H9 (cell line): Measurements from ENCODE around the gene MYBPC3. TPM values are rescaled to one million over a fixed set of nuclear protein-coding genes. Genes with fewer than 3 reads are reported as not detected.

Experiments used
- DNase-seq: peaks from one replicate; pipeline ENCODE4 v3.0.0-alpha.2; 2017
- H2AFZ ChIP-seq: one replicate; pipeline ENCODE4 v1.6.1; 2013; ENCODE audit warnings: mild to moderate bottlenecking, low read length, control low read depth, moderate library complexity
- H2AK5ac ChIP-seq: 2 replicates; pipeline ENCODE4 v1.6.1; 2013; ENCODE audit warnings: low read length, control low read depth, mixed read lengths; ENCODE audit not compliant: insufficient read length
- H2BK120ac ChIP-seq: one replicate; pipeline ENCODE4 v1.6.1; 2013; ENCODE audit warnings: low read depth, mild to moderate bottlenecking, low read length, control low read depth, inconsistent platforms; ENCODE audit not compliant: poor library complexity, severe bottlenecking
- H2BK12ac ChIP-seq: 2 replicates; pipeline ENCODE4 v1.6.1; 2013; ENCODE audit warnings: low read length, control low read depth, mixed read lengths, low read depth; ENCODE audit not compliant: insufficient read length
- H2BK15ac ChIP-seq: 2 replicates; pipeline ENCODE4 v1.6.1; 2013; ENCODE audit warnings: low read depth, low read length, control low read depth
- H2BK20ac ChIP-seq: one replicate; pipeline ENCODE4 v1.6.1; 2013; ENCODE audit warnings: low read depth, mild to moderate bottlenecking, low read length, control low read depth, inconsistent platforms; ENCODE audit not compliant: poor library complexity, severe bottlenecking
- H2BK5ac ChIP-seq: 2 replicates; pipeline ENCODE4 v1.6.1; 2013; ENCODE audit warnings: low read length, control low read depth, mixed read lengths; ENCODE audit not compliant: insufficient read length
- H3K14ac ChIP-seq: 2 replicates; pipeline ENCODE4 v1.6.1; 2013; ENCODE audit warnings: low read length, control low read depth; ENCODE audit not compliant: insufficient read depth
- H3K18ac ChIP-seq: 2 replicates; pipeline ENCODE4 v1.6.1; 2013; ENCODE audit warnings: low read depth, mild to moderate bottlenecking, mixed read lengths, low read length, control low read depth; ENCODE audit not compliant: insufficient read length
- H3K23ac ChIP-seq: 2 replicates; pipeline ENCODE4 v1.6.1; 2013; ENCODE audit warnings: low read length, control low read depth, mixed read lengths, low read depth; ENCODE audit not compliant: insufficient read length
- H3K23me2 ChIP-seq: 2 replicates; pipeline ENCODE4 v1.6.1; 2013; ENCODE audit warnings: low read depth, mild to moderate bottlenecking, mixed read lengths, low read length, control low read depth; ENCODE audit not compliant: insufficient read length, poor library complexity, severe bottlenecking
- H3K27ac ChIP-seq: 2 replicates; pipeline ENCODE4 v1.5.1; 2013; ENCODE audit warnings: low read length, control low read depth, mixed read lengths, low read depth; ENCODE audit not compliant: insufficient read length
- H3K27me3 ChIP-seq: 2 replicates; pipeline ENCODE4 v1.6.1; 2013; ENCODE audit warnings: low read length, control low read depth, inconsistent platforms; ENCODE audit not compliant: insufficient read depth
- H3K4ac ChIP-seq: 2 replicates; pipeline ENCODE4 v1.6.1; 2013; ENCODE audit warnings: low read depth, mild to moderate bottlenecking, control low read depth, inconsistent platforms, low read length, moderate library complexity
- H3K4me1 ChIP-seq: 2 replicates; pipeline ENCODE4 v1.6.1; 2013; ENCODE audit warnings: low read length, control low read depth, inconsistent platforms; ENCODE audit not compliant: insufficient read depth
- H3K4me2 ChIP-seq: 2 replicates; pipeline ENCODE4 v1.6.1; 2013; ENCODE audit warnings: low read length, control low read depth, mixed read lengths; ENCODE audit not compliant: insufficient read length, insufficient read depth
- H3K56ac ChIP-seq: 2 replicates; pipeline ENCODE4 v1.6.1; 2013; ENCODE audit warnings: low read depth, mild to moderate bottlenecking, mixed read lengths, low read length, control low read depth; ENCODE audit not compliant: insufficient read length
- H3K79me1 ChIP-seq: 2 replicates; pipeline ENCODE4 v1.6.1; 2013; ENCODE audit warnings: low read depth, mild to moderate bottlenecking, moderate library complexity, low read length, control low read depth, inconsistent platforms; ENCODE audit not compliant: insufficient read depth, poor library complexity, severe bottlenecking
- H3K79me2 ChIP-seq: 2 replicates; pipeline ENCODE4 v1.6.1; 2013; ENCODE audit warnings: low read length, control low read depth, inconsistent platforms; ENCODE audit not compliant: insufficient read depth
- H3K9ac ChIP-seq: 2 replicates; pipeline ENCODE4 v1.6.1; 2013; ENCODE audit warnings: low read length, control low read depth, mixed read lengths; ENCODE audit not compliant: insufficient read length; ENCODE audit errors: extremely low read depth
- H3K9me3 ChIP-seq: one replicate; pipeline ENCODE4 v1.6.1; 2013; ENCODE audit warnings: low read depth, low read length, inconsistent platforms; ENCODE audit not compliant: control insufficient read depth
- H3T11ph ChIP-seq: one replicate; pipeline ENCODE4 v1.6.1; 2013; ENCODE audit warnings: mild to moderate bottlenecking, low read length, control low read depth, inconsistent platforms
- H4K20me1 ChIP-seq: one replicate; pipeline ENCODE4 v1.6.1; 2013; ENCODE audit not compliant: control insufficient read depth, insufficient read length, insufficient read depth
- H4K5ac ChIP-seq: 2 replicates; pipeline ENCODE4 v1.6.1; 2013; ENCODE audit warnings: low read depth, mild to moderate bottlenecking, mixed read lengths, low read length, control low read depth; ENCODE audit not compliant: insufficient read length
- H4K8ac ChIP-seq: replicated peaks from 2 replicates; pipeline ENCODE4 v1.6.1; 2013; ENCODE audit warnings: low read length, control low read depth, mixed read lengths, low read depth; ENCODE audit not compliant: insufficient read length
- H4K91ac ChIP-seq: 2 replicates; pipeline ENCODE4 v1.6.1; 2013; ENCODE audit warnings: low read depth, mild to moderate bottlenecking, moderate library complexity, mixed read lengths, low read length, control low read depth; ENCODE audit not compliant: insufficient read length
- H3K27ac Mint-ChIP-seq, 3 experiments: 2 replicates in 2 of 3; 3 replicates in 1 of 3; pipeline ENCODE4 v1.8.0; 2020 to 2021; ENCODE audit warnings: mixed read lengths in 3 of 3, mild to moderate bottlenecking in 1 of 3, moderate library complexity in 1 of 3
- H3K27me3 Mint-ChIP-seq: 2 replicates; pipeline ENCODE4 v1.8.0; 2021; ENCODE audit warnings: low read depth, mild to moderate bottlenecking, moderate library complexity, mixed read lengths
- H3K36me3 Mint-ChIP-seq, 3 experiments: 2 replicates in 2 of 3; 3 replicates in 1 of 3; pipeline ENCODE4 v1.8.0; 2020 to 2021; ENCODE audit warnings: low read depth in 3 of 3, mixed read lengths in 3 of 3; ENCODE audit not compliant: insufficient read depth in 1 of 3
- H3K4me1 Mint-ChIP-seq, 2 experiments: 2 replicates each; pipeline ENCODE4 v1.8.0; 2020; ENCODE audit warnings: mixed read lengths in 2 of 2
- H3K4me3 Mint-ChIP-seq, 2 experiments: 2 replicates in 1 of 2; 3 replicates in 1 of 2; pipeline ENCODE4 v1.8.0; 2020 to 2021; ENCODE audit warnings: mild to moderate bottlenecking in 2 of 2, mixed read lengths in 2 of 2, moderate library complexity in 1 of 2
- H3K9me3 Mint-ChIP-seq, 2 experiments: 2 replicates in 1 of 2; 3 replicates in 1 of 2; pipeline ENCODE4 v1.8.0; 2020; ENCODE audit warnings: mild to moderate bottlenecking in 2 of 2, mixed read lengths in 2 of 2, moderate library complexity in 1 of 2
- CTCF ChIP-seq: fragments of 200-600 bp; sonication (generic); conservative IDR thresholded peaks from 3 replicates; pipeline ENCODE4 v1.8.0; 2021; ENCODE audit warnings: antibody characterized with exemption, mild to moderate bottlenecking
- WGBS: extraction: QIAGEN DNeasy Blood & Tissue Kit; methylation state at CpG from one replicate; pipeline ENCODE4 v1.1.7; 2013; ENCODE audit warnings: missing lambda C conversion rate, low lambda C conversion rate, mixed read lengths; ENCODE audit not compliant: insufficient read length; ENCODE audit errors: extremely low coverage; 5-methylcytosine and 5-hydroxymethylcytosine counted together
- total RNA-seq: library from RNA; stranded (reverse); gene quantifications from 2 replicates; pipeline ENCODE4 v1.2.1, GENCODE V29; 2021

MYBPC3 gene
- total RNA-seq, 1 experiment from 2014 or later: not detected

DNA sequence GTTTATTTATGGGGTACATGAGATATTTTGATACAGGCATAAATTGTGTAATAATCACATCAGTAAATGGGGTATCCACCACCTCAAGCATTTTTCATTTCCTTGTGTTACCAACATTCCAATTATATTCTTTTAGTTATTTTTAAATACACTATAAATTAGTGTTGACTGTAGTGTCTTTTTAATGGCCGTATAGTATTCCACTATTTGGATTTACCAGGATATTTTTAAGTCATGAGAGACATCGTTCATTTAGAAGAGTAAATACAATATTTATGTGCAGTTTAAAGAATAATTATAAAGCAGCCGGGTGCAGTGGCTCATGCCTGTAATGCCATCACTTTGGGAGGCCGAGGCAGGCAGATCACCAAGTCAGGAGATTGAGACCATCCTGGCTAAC is 32.0 kb upstream of the MYBPC3 start:
- no peaks in the 10 kb centered on the region; a peak in 1 of 4 replicates for H3K4me1 Mint-ChIP-seq
- Histone ChIP-seq H4K91ac (no peak overlapping the region), H3K56ac (no peak overlapping the region), H3K79me2 (no peaks in the 10 kb centered on the region), H2BK20ac (no peak overlapping the region), H2BK120ac (no peak overlapping the region), H3K4me2 (no peak overlapping the region), H3K23ac (no peak overlapping the region), H2BK15ac (no peak overlapping the region), H4K5ac (no peak overlapping the region), H3K9ac (no peak overlapping the region), H3K27me3 (no peaks in the 10 kb centered on the region), H3K14ac (no peak overlapping the region), H3K23me2 (no peaks in the 10 kb centered on the region), H4K20me1 (no peaks in the 10 kb centered on the region), H3K4ac (no peak overlapping the region), H2AK5ac (no peak overlapping the region), H3K9me3 (no peaks in the 10 kb centered on the region), H3K4me1 (no peaks in the 10 kb centered on the region), H3K79me1 (no peaks in the 10 kb centered on the region), H3K18ac (no peak overlapping the region), H4K8ac (no peak overlapping the region), H2BK12ac (no peak overlapping the region), H3T11ph (no peak overlapping the region), H2AFZ (no peak overlapping the region), H2BK5ac (no peak overlapping the region), H3K27ac (no peak overlapping the region)
- H3K27ac Mint-ChIP-seq: no peak overlapping the region
- no peak for TF ChIP-seq CTCF
- peaks cover 5% of the 10 kb centered on the region for H3K27me3 Mint-ChIP-seq
- no peaks in the 10 kb centered on the region for H3K9me3 Mint-ChIP-seq
- no peaks in the 10 kb centered on the region for H3K36me3 Mint-ChIP-seq
- H3K4me3 Mint-ChIP-seq: no peak overlapping the region
- no CpG with 5 or more reads among the region's 4 CpGs for WGBS
- DNase-seq: no peak
